ENCODE measurements around the gene MFSD6.
A peak's percentile ranks its signal among the peaks of the same experiment; 100 is the strongest.

Gene MFSD6

GRCh38 chr2:190532581-190532980 lies 124.4 kb downstream of the MFSD6 start:
- no peak for DNase-seq (ENCODE audit: low read depth in 2 of 2)

GRCh38 chr2:190533175-190533967 lies 125.2 kb downstream of the MFSD6 start:
- DNase-seq (ENCODE audit: low read depth in 2 of 2), result no peak

- peak; percentile 23 to 30 for DNase-seq (ENCODE audit: low read depth in 2 of 2)
Measured at GRCh38 chr2:190533968-190534309, 125.8 kb downstream of the MFSD6 start.

GRCh38 chr2:190534310-190535120 lies 126.4 kb downstream of the MFSD6 start, which contains the start of gene NEMP2:
TSS of gene NEMP2 (minus strand) at chr2:190534722. CDS start at chr2:190534655, 67 bp downstream.
- DNase-seq (ENCODE audit: low read depth in 2 of 2), result peak; percentile 82 to 84

DNA sequence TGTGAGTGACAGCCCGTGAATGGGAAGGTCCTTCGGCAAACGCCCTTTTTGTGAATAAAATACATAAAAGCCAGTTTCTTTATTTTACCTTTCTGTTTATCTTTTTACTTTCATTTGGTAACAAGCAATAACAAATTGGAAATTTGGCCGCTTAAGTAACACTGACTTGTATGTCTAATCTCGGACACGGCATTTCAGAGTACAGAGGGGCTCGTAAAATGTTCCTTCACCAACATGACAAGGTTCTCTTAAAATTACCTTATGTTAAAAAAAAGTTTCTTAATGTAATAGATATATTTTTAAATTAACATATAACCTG lies 126.9 kb downstream of the MFSD6 start:
- no peak for DNase-seq (ENCODE audit: low read depth in 2 of 2)

- DNase-seq (ENCODE audit: low read depth in 2 of 2), result no peak
Measured at GRCh38 chr2:190535586-190535985, 127.4 kb downstream of the MFSD6 start.

DNA sequence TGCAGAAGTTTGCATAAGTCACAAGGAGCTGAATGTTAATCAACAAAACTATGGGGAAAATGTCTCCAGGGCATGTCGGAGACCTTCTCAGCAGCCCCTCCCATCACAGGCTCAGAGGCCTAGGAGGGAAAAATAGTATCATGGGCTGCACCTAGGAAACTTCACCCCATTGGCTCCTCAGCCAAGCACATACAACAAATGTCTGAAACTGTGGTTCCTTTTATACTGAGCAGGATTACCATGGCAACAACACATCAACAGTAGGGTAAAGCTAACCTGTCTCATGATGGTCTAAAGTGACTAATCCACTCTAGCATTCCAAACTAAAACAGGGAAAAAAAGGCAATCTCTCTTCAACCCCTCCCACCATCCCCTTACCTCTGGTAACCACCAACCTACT lies 129.6 kb downstream of the MFSD6 start:
- DNase-seq (ENCODE audit: low read depth in 2 of 2), result no peak

DNA sequence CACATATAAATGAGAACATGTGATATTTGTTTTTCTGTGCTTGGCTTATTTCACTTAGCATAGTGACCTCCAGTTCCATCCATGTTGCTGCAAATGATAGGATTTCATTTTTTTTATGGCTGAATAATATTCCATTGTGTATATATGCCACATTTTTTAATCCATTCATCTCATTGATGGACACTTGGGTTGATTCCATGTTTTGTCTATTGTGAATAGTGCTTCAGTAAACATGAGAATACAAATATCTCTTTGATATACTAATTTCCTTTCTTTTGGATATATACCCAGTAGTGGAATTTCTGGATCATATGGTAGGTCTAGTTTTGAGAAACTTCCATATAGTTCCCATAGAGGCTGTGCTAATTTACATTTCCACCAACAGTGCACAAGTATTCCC lies 130.0 kb downstream of the MFSD6 start:
- no peak for DNase-seq (ENCODE audit: low read depth in 2 of 2)

DNA sequence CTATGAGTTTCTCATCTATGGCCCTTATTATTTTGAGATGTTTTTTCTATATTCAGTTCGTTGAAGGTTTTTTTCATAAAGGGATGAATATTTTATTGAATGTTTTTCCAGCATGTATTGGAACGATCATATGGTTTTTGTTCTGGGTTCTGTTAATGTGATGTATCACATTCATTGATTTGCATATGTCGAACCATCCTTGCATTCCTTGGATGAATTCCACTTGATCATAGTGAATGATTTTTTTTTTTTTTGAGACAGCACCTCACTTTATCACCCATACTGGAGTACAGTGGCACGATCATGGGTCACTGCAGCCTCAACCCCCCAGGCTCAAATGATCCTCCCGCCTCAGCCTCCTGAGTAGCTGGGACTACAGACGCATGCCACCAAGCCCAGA lies 131.9 kb downstream of the MFSD6 start:
- no peak for DNase-seq (ENCODE audit: low read depth in 2 of 2)

DNA sequence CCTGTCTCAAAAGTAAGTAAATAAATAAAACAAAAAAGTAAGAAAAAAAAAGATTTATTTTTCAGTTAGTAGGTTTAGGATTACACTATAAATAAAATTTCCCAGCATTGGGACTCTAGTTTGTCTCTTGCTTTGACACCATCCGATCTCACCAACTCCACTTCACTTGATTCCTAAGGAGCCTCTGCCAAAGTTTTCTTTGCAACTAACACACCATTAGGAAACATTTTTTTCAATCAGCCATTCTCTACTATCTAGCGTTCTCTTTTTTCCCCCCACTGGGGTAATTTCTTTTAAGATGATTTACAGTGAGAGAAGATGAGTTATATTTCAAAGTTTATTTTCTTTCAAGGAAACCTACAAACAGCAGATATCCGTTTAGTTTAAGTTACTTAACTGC lies 136.9 kb downstream of the MFSD6 start:
- DNase-seq (ENCODE audit: low read depth in 2 of 2), result no peak

DNA sequence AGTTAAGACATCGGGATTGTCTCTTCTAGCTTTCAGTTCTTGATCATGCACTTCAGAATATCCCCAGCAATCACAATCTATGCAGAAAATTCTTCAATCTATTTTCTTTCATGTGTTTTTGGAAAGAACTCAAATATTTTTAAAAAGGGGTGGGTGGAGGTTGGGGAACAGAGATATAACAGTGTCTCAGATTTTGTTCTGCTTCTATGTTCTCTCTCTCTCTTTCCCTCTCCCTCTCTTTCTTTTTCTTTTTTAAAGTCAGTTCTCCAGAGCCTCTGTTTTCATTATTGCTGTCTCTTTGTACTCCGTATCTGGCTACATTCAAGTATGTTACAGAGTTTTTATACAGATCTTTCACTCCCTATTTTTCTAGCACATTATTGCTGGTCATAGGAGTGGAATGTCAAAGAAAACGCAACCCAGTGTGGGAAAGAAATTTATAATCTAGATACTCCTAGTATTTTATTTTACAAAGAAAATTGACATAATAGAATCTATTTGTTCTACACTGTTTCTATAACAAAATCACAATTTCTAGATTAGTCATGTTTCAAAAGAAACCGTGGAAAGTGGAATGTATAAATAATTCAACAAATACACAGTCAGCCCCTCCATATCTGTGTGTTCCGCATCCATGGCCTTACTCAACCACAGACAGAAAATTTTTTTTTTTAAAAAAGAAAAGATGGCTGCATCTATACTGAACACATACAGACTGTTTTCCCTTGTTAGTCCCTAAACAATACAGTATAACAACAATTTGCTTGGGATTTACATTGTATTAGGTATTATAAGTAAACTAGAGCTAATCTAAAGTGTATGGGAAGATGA lies 137.6 kb downstream of the MFSD6 start:
- DNase-seq (ENCODE audit: low read depth in 2 of 2), result no peak

DNA sequence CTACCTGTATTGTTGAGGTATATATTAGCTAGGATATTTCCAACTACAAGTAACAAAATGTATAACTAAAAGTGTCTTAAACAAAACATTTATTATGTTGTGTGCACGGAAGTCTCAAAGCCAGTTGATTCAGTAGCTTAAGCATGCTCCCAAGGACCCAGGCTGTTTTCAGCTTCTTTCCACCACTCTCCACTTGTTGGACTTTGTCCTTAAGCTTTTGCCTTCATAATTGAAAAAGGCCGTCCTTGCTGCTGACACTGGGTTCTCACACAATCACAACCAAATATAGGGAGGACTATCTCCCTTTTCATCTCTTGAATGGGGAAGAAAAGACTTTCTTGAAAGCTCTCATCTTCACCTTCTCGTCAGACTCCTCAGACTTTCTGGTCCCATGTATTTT lies 138.6 kb downstream of the MFSD6 start:
- DNase-seq (ENCODE audit: low read depth in 2 of 2), result no peak

DNA sequence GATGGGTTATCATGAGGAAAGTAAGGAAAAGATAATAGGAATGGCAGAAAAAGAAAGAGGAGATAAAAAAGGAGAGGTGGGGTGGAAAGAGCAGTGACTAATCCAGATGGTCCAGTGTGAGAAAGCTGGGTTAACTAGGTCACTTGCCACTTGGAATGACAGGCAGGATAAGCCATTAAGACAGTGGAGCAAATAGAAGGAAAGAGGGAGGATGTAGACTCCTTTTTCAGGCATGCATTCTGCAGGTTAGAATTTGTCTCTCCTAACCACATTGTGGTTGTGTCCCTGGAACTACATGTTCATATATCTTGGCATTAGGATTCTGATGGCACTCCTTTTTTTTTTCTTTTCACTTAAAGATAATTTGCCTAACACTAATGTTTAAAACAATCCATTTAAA lies 139.7 kb downstream of the MFSD6 start:
- no peak for DNase-seq (ENCODE audit: low read depth in 2 of 2)

GRCh38 chr2:190550137-190550536 lies 142.0 kb downstream of the MFSD6 start:
- no peak for DNase-seq (ENCODE audit: low read depth in 2 of 2)

All from stimulated activated CD8-positive, alpha-beta memory T cell treated with anti-CD3 and anti-CD28 coated beads, Interleukin-2, amount 100 ng/mL, for 48 hours (primary cell).